8988T (cell line): Measurements from ENCODE around the gene LCN6.
"Not testable (repeated sequence)": the region's sequence is repeated elsewhere in the genome, so short reads cannot be mapped to it uniquely, and the experiment has no call there.

Source experiments
- DNase-seq: peaks from one replicate; pipeline ENCODE4 v3.0.0; 2011

Gene LCN6

DNA sequence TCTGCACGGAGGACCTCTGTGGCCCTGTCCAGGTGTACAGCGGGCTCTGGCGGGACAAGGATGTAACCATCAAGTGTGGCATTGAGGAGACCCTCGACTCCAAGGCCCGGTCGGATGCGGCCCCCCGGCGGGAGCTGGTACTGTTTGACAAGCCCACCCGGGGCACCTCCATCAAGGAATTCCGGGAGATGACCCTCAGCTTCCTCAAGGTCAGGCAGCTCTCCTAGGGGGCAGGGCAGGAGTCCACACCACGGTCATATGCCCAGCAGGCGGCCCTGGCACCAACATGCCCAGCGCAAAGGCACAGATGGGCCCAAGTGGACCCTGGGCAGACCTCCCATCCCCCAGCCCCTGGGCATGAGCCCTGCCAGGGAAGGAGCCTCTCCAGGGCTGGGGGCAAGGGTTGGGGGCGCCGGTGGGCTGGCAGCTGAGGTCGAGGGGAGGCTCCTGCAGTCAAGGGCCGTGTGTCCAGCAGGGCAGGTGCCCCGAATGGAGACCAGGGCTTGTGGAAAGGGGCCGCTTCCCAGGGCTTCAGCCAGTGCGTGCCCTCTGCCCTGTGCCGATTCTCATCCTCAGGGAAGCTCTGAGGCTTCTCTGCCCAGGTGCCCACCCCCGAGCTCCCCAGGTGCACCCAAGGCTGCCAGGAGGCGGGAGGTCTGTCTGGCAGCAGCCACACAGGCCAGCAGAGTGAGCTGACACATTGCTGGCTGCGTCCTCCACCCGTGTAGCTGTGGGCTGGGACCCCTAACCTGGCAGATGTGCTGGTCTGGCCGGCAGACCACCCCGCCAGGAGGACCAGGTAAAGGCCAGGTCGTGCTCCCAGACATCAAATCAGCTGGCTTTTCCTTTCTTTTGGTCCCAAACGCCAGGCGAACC is 26.0 kb downstream of the LCN6 start:
- no peak for DNase-seq

DNA sequence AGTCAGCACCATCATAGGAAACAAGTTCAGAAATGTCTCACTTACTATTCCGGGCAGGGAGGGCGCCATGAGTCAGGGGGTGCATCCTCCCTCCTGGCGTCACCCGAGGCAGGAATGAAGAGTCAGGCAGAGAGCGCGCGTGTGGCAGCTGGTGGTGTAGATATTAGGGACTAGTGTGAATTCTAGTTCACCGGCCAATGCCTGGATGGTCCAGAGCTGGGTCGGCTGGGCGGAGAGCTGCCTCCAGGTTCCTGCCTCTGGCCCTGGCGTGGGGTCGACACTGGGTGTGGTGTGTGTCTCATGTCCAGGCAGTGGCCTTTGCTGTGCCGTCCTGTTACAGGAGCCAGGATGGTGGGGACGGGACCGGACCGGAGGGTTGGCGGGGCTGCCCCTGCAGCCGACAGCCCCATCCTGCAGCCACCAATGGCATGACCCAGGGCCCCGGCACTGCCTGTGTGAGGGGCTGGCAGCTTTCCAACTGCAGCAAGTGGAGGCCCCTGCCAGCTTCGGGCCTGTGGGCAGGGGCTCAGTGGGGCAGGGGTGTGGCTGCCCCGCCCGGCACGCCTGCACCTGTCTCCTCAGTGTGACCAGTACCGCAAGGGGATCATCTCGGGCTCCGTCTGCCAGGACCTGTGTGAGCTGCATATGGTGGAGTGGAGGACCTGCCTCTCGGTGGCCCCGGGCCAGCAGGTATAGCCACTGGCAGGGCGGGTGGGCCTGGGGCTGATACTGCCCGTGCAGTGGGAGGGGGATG is 26.8 kb downstream of the LCN6 start:
- DNase-seq: peak; percentile 95

DNA sequence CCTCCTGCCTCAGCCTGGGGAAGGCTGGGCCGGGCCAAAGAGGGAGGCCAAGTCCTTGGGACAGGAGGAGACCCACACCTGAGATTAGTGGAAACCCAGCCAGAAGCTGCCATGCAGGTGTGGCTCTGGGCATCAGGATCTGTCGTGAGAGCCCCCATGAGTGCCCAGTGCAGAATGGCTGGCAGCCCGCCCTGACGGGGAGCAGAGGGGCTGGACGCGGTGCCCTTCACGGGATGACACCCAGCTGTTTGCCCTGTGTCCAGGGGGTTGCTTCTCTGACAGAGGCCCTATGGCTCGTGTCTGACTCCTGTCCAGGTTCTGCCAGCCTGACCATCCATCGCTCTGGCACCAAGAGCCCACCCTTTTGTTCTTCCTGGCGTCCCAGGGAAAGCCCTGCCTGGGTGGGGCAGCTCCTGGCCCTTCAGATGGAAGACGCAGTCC is 27.4 kb downstream of the LCN6 start:
- DNase-seq: no peak

- no peak for DNase-seq
Measured at GRCh38 chr9:136720251-136720897, 28.0 kb downstream of the LCN6 start.

DNA sequence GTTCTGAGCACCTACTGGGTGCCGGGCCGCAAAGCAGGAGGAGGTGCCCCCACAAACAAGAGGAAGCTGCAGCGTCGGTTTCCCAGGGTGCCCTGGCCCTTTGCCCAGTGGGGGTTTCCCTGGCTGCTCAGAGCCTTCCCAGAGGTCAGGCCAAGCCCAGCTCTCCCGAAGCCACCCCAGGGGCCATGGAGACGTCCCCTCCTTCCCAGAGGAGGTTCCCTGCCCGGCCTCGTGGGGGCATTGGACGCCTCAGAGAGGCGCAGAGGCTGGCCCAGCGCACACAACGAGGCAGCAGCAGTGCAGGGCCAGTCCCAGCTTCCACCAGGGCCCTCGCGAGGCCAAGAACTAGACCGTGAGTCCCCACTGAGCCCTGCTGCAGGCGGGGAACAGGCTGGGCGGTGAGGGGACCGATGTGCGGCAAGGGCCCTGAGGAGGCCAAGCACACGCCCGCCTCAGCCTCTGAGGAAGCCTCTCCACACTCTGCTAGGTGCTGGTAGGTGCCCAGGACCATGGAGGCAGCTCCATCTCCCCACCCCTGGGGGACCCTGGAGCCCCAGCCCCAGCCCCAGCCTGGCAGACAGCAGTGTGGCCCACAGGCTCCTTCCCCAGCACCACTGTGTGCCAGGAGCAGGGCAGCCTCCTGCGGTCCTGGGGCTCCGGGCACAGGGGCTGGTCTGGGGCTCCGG is 29.0 kb downstream of the LCN6 start:
- no peak for DNase-seq

DNA sequence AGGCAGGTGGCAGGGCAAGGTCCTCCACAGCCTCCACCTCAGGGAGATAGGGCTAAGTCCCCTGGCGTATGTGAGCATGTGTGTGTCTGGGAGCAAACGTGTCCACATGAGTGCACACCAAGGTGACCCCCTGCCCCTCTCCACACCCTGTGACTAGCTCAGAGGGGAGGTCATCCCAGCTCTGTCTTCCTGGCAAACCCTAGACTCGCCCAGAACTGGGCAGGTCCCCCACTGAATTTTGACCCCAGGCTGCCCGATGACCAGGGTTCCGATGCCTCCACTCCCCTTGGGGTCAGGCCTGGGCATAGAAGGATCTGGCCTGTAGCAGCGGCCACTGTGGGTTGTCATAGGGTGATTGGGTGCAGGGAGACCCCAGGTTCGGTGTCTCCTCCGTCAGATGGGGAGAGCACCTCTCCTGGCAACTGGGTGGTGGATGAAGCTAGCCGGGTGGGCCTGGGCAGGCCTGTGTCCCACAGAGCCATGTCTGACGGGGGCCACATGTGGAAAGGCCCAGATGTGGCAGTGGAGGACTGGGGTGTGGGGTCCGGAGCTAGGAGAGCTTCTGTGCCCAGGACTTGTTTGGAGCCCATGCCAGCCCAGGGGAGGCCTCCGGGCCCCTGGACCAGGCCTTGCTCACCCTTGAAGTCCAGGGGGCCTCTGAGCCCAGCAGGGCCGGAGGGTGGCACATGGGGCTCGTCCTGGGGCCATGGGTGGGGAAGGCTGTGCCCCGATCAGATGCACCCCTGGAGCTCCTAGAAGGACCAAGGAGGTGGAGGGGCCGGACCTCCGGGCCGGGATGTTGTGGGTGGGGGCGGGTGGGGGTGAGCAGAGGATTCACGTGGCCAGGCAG is 29.8 kb downstream of the LCN6 start:
- no peak for DNase-seq

DNA sequence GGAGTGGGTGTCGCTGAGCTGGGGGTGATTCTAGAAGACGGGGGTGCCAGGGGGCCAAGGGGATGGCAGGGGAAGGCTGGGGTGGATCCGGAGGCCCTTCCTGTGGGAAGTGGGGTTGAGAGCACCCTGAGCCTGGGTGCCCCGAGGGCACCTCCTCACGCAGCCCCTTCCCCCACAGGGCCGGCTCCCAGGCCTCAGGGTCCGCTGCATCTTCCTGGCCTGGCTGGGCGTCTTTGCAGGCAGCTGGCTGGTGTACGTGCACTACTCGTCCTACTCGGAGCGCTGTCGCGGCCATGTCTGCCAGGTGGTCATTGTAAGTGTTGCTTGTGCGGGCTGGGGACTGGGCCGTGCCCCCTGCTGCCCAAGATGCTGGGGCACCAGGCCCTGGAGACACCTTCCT is 30.9 kb downstream of the LCN6 start:
- no peak for DNase-seq

- DNase-seq: no peak
Measured at GRCh38 chr9:136714893-136715274, 33.4 kb downstream of the LCN6 start.

DNA sequence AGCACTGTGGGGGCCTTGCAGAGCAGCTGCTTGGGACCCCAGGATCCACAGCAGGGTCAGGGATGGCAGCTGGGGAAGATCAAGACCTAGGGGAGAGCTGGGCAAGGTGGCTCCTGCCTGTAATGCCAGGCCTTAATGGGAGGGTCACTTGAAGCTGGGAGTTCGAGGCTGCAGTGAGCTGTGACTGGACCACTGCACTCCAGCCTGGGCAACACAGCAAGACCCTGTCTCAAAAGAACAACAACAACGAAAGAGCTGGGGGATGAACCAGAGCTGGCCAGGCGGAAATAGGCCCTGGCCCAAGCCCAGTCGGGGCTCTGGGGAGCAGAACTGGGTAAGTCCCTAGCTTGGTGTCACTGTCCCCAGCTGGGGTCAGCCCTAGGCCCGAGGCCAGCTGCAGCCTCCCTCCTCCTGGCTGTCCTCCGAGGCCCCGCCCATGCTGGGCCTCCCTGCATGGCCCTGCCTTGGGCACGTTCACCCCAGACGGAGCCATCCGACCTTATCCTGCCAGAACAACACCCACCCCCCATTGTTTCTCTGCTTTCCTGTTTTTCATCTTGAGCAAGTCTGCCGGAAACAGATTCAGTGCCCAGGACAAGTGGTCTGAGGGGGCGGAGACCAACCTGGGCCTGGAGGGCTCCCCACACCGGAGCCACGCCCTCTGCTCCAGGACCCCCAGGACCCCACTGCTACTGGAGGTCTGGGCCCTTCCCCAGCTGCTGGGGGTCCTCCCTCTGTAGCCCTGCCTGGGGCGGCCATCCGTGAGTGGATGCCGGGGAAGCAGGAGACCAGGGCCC is 34.0 kb downstream of the LCN6 start:
- no peak for DNase-seq

DNA sequence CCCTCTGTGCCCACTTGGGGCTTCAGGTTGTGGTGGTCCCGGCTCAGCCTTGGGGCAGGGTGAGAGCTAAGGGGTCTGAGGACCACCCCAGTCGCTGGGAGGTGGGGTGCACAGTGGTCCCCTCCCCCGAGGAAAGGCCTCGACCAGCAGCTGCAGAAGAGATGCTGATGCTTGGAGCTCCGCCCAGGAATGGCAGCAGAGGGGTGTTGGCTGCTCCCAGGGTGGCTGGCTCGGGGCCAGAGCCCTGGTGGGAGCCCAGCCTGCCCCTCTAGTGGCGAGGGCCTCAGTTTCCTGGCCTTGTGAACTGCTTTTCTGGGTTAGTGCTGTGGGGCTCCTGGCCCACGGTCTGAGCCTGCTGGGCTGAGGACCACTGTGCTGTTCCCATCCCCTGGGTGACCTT is 34.8 kb downstream of the LCN6 start:
- DNase-seq: no peak

DNA sequence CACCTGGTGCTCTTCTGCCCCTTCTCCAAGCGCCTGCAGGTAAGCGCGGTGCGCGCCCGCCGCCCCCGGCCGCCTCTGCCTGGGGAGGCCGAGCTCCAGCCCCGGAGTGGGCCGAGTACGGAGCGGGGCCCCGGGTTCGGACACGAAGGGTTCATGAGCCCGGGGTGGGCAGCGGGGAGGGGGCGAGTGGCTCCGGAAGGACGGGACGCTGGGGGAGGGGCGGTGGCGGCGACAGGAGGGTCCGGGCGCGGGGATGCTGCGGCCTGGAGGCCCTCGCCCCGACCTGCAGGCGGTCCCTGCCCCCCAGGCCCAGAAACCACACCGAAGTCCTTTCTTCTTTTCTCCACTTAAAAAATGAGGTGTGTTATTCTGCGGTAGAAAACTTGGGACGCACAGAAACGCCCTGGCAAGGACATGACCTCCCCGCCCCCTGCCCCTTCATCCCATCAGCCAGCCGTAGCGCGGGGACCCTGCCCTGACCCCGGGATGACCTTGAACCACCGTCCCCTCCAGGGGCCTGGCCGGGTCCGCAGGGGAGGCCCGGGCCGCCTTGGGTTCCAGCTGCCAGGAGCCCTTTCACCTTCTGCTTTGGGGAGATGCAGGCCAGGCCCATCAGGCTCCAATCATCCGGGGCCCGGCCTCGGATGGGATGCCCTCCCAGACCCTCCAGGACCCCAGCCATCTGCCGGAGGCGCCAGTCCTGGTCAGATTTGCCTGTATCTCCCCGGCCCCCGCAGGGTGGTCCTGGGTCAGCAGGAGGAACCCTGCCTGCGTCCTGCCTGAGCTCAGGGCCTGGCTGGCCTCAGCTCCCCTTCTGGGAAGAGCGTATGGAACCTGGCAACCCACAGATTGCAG is 35.4 kb downstream of the LCN6 start:
- DNase-seq: peak; percentile 54

GRCh38 chr9:136711751-136712689 is 36.3 kb downstream of the LCN6 start, which contains the start of gene DIPK1B:
Gene DIPK1B (plus strand): TSS chr9:136712572. CDS start chr9:136712666, 94 bp downstream.
- DNase-seq: no peak

DNA sequence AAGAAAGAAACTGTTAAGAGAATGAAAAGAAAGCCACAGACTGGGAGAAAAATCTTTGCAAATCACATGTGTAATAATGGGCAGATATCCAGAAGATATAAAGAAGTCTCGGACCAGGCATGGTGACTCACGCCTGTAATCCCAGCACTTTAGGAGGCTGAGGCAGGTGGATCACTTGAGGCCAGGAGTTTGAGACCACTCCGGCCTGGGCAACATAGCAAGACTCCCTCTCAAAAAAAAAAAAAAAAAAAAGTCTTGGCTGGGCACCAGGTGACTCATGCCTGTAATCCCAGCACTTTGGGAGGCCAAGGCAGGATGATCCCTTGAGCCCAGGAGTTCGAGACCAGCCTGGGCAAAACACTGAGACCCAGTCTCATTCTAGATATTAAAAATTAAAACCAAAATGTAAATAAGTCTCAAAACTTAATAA is 37.1 kb downstream of the LCN6 start:
- not testable (repeated sequence) for DNase-seq

DNA sequence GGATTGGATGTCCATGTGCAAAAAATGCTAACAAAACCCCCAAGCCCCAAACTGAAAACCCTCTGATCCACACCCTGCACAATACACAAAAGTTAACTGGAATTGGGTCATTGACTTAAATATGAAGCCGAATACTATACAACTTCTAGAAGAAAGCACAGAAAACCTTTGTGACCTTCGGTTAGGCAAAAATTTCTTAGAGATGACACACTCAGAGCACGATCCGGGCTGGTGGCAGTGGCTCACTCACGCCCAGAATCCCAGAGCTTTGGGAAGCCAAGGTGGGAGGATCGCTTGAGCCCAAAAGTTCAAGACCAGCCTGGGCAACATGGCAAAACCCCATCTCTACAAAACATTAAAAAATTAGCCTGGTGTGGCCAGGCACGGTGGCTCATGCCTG is 37.8 kb downstream of the LCN6 start:
- DNase-seq: no peak

DNA sequence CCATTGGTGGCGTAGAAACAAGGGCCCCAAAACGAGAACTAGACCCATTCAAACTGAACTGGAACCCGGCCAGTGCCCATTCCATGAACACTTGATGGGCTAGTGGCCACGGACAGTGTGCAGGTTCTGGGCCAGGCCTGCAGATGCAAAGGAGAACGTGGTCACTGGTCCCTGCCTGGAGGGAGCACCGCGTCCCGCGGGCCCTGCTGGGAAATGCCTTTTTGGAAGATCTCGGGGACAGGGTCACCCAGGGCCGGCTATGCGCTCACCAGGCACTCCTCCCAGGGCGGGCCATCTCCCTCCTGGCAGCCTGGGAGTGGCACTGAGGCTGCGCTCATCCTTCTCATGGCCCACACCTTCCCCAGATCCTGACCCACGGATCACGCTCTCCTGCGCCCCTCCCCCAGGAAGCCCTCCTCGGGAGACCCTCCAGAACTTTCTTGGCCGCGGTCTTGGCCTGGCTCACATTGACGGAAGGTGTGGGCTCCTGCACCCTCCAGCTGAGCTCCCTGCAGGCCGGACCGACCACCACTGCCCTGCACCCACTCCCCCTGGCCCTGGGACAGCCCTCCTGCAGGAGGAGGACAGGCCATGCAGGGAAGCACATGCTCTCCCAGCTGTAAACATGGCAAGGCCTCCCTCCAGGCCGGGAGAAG is 38.7 kb downstream of the LCN6 start:
- no peak for DNase-seq

DNA sequence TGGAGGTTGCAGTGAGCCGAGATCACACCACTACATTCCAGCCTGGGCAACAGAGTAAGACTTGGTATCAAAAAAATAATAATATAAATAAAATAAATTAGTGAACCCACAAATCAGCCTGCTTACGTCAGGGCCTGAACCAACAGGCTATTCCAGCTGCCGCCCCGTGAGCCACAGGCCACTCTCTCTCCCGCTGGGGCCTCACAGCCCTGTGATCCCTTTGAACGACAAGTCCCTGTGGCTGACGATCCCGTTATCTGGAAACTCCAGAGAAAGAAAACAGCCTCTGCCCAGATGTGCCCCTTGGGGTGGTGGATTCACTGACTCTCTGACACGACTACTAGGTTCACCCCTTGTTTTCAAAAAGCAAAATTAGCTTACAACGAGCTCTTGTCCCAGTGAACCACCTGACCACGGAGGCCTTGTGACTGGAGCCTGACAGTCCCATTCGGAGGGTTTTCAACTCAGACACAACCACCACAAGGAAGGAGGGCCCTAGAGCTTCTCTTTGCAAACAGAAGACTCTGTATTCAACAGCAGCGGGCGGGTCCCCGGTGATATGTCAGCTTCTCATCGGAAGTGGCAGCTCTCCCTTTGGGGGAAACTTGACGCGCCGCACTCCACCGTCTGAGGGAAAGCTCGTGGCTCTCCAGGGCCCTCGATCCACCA is 40.3 kb downstream of the LCN6 start:
- DNase-seq: no peak

- DNase-seq: no peak
Measured at GRCh38 chr9:136707011-136707410, 41.3 kb downstream of the LCN6 start.

DNA sequence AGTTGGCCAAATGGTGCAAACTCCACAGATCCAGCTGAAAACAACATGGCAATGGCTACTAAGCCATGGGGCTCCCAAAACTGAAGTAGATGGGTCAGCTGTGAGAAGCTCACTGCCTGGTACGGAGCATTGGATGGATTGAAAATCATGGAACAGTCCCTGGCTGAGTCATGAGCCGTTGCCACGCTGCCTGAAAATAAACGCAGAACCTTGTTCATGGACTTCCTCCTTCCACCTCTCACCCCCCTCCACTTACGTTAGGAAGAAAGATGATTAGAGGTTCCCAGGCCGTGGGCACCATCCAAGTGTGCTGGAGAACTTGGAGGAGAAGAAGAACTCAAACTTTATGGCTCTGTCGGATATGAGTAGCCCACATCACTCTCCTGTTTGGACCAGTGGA is 42.8 kb downstream of the LCN6 start:
- DNase-seq: no peak
